OCI-LY7 (cell line): ENCODE data around the gene MAL.

Experiments used
- EZH2phosphoT487 ChIP-seq: fragments of 200-600 bp; sonication (generic); IDR thresholded peaks from 2 replicates; pipeline ENCODE4 v1.6.1; 2018; ENCODE audit warnings: low read depth, borderline replicate concordance, mild to moderate bottlenecking, mixed run types, antibody characterized with exemption, low read length, moderate library complexity, mixed read lengths
- TF ChIP-seq, protein P1 (sequence below): fragments of 200-600 bp; sonication (generic); conservative IDR thresholded peaks from 2 replicates; pipeline ENCODE4 v1.5.1; 2014; ENCODE audit warnings: mild to moderate bottlenecking, antibody characterized with exemption, low read length, moderate library complexity, mixed read lengths

DNA sequence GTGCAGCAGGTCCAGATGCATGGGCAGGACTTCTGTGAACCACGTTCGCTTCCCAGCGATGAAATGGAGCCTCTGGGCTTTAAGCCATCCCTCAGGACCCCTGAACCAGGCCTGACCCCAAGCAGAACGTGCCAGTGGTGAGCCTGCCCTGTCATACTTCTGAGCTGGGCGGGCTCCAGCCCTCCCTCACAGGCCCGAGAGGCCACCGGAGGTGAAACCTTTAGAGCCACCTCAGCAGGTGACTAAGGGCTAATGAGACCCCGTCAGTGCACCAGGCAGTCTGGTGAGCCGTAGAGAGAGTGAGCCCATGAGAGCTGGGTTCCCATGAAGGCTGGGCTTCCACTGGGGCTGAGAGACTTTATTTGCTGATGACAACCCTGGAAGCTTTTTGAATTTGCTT lies 8.9 kb upstream of the MAL start:
- TF ChIP-seq, protein P1, sequence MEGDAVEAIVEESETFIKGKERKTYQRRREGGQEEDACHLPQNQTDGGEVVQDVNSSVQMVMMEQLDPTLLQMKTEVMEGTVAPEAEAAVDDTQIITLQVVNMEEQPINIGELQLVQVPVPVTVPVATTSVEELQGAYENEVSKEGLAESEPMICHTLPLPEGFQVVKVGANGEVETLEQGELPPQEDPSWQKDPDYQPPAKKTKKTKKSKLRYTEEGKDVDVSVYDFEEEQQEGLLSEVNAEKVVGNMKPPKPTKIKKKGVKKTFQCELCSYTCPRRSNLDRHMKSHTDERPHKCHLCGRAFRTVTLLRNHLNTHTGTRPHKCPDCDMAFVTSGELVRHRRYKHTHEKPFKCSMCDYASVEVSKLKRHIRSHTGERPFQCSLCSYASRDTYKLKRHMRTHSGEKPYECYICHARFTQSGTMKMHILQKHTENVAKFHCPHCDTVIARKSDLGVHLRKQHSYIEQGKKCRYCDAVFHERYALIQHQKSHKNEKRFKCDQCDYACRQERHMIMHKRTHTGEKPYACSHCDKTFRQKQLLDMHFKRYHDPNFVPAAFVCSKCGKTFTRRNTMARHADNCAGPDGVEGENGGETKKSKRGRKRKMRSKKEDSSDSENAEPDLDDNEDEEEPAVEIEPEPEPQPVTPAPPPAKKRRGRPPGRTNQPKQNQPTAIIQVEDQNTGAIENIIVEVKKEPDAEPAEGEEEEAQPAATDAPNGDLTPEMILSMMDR = no peak
- TF ChIP-seq EZH2phosphoT487 = no peak
